Endothelial cell of umbilical vein (primary cell): ENCODE data around the gene ZNF586. TPM values are rescaled to one million over a fixed set of nuclear protein-coding genes. Genes with fewer than 3 reads are reported as not detected.

Experiments used
- BruUV-seq: library from RNA; stranded (reverse); fragments of 400-500 nt; replicated peaks from 2 replicates; lab custom pipeline; 2021; lab: Mats Ljungman, UMichigan
- CTCF ChIA-PET: fragments of 300-600, 350-600 bp; sonication (Branson Sonifier 250); formaldehyde crosslinking; loops from one replicate; lab custom pipeline; 2021; ENCODE audit warnings: antibody characterized with exemption, inconsistent platforms; lab: Charles Lee
- POLR2A ChIA-PET: fragments of 300-600, 350-600 bp; sonication (Branson Sonifier 250); formaldehyde crosslinking; loops from one replicate; lab custom pipeline; 2021; ENCODE audit warnings: antibody characterized with exemption, inconsistent platforms; lab: Charles Lee
- DNase-seq: peaks from one replicate; pipeline ENCODE4 v3.0.0-alpha.2; 2011; ENCODE audit warnings: low read depth, low spot score
- FAIRE-seq: peaks from 2 replicates; lab custom pipeline; 2011; peaks lifted over from hg19 to GRCh38; lab: Jason Lieb, UNC
- H2AFZ ChIP-seq: 2 replicates; pipeline ENCODE4 v1.6.0; 2012; ENCODE audit warnings: low read depth, low read length, control low read depth, inconsistent platforms
- H3K27ac ChIP-seq: 2 replicates; pipeline ENCODE4 v1.5.1; 2011; ENCODE audit warnings: low read depth, mild to moderate bottlenecking, control low read depth, low read length, moderate library complexity; ENCODE audit not compliant: insufficient read depth
- H3K27me3 ChIP-seq, 2 experiments: 2 replicates each; pipeline versions ENCODE4 v1.6.0 to v1.6.1; 2011; ENCODE audit warnings: low read length in 2 of 2, mixed read lengths in 1 of 2; ENCODE audit not compliant: control insufficient read depth in 2 of 2, insufficient read depth in 2 of 2
- H3K36me3 ChIP-seq, 2 experiments: 2 replicates in 1 of 2; 3 replicates in 1 of 2; pipeline ENCODE4 v1.5.1; 2011; ENCODE audit warnings: low read length in 2 of 2, mild to moderate bottlenecking in 1 of 2, moderate library complexity in 1 of 2; ENCODE audit not compliant: control insufficient read depth in 2 of 2, insufficient read depth in 2 of 2; ENCODE audit errors: extremely low read depth in 1 of 2
- H3K4me1 ChIP-seq: 3 replicates; pipeline ENCODE4 v1.5.1; 2011; ENCODE audit warnings: mild to moderate bottlenecking, low read length; ENCODE audit not compliant: control insufficient read depth, insufficient read depth; ENCODE audit errors: extremely low read depth
- H3K4me2 ChIP-seq: 2 replicates; pipeline ENCODE4 v1.6.1; 2011; ENCODE audit warnings: low read length, control low read depth, mixed read lengths; ENCODE audit not compliant: insufficient read depth
- H3K4me3 ChIP-seq, 3 experiments: fragments of 200-600 bp in 1 of 3; sonication (generic), shearing (Covaris generic) in 1 of 3; replicated peaks in 1 of 3; 2 replicates each; pipeline ENCODE4 v1.5.1; 2011 to 2016; ENCODE audit warnings: control low read depth in 3 of 3, low read length in 3 of 3, mild to moderate bottlenecking in 2 of 3, inconsistent platforms in 1 of 3, low read depth in 1 of 3, moderate library complexity in 1 of 3; ENCODE audit not compliant: insufficient read depth in 1 of 3
- H3K79me2 ChIP-seq: 2 replicates; pipeline ENCODE4 v1.6.0; 2012; ENCODE audit warnings: low read length, inconsistent platforms; ENCODE audit not compliant: control insufficient read depth, insufficient read depth
- H3K9ac ChIP-seq: replicated peaks from 2 replicates; pipeline ENCODE3; 2011; ENCODE audit warnings: low read length, control low read depth; ENCODE audit not compliant: insufficient read depth; ENCODE audit errors: extremely low read depth
- H3K9me1 ChIP-seq: replicated peaks from 3 replicates; pipeline ENCODE4 v1.6.0; 2011; ENCODE audit warnings: mild to moderate bottlenecking, low read length; ENCODE audit not compliant: control insufficient read depth, insufficient read depth; ENCODE audit errors: extremely low read depth
- H3K9me3 ChIP-seq: replicated peaks from 2 replicates; pipeline ENCODE4 v1.5.1; 2012; ENCODE audit warnings: low read length, inconsistent platforms; ENCODE audit not compliant: control insufficient read depth, insufficient read depth
- H4K20me1 ChIP-seq: replicated peaks from 2 replicates; pipeline ENCODE3; 2011; ENCODE audit warnings: mild to moderate bottlenecking, low read length; ENCODE audit not compliant: control insufficient read depth, insufficient read depth; ENCODE audit errors: extremely low read depth
- EZH2 ChIP-seq: IDR thresholded peaks from 2 replicates; pipeline ENCODE4 v1.6.1; 2012; ENCODE audit warnings: borderline replicate concordance, low read depth, mild to moderate bottlenecking, moderate library complexity, low read length, inconsistent platforms; ENCODE audit not compliant: severe bottlenecking
- FOS ChIP-seq: IDR thresholded peaks from 2 replicates; pipeline ENCODE4 v1.6.1; 2011; ENCODE audit warnings: mild to moderate bottlenecking, low read length, moderate library complexity, borderline replicate concordance; ENCODE audit not compliant: insufficient read depth
- GATA2 ChIP-seq: IDR thresholded peaks from 2 replicates; pipeline ENCODE4 v1.7.0; 2011; ENCODE audit warnings: low read depth, mild to moderate bottlenecking, moderate library complexity, mixed read lengths, low read length; ENCODE audit not compliant: insufficient read length, insufficient read depth
- JUN ChIP-seq: IDR thresholded peaks from 2 replicates; pipeline ENCODE4 v1.6.1; 2011; ENCODE audit warnings: borderline replicate concordance, low read depth; ENCODE audit not compliant: insufficient read length, insufficient read depth
- MAX ChIP-seq: IDR thresholded peaks from 2 replicates; pipeline ENCODE4 v1.6.1; 2011; ENCODE audit not compliant: insufficient read depth, insufficient read length
- MYC ChIP-seq: IDR thresholded peaks from one replicate; pipeline ENCODE4 v1.6.1; 2011; ENCODE audit warnings: mild to moderate bottlenecking, low read depth, low read length
- POLR2A ChIP-seq: IDR thresholded peaks from 2 replicates; pipeline ENCODE4 v1.6.1; 2012; ENCODE audit warnings: low read depth, mild to moderate bottlenecking, control low read depth, low read length
- POLR2AphosphoS5 ChIP-seq: IDR thresholded peaks from 2 replicates; pipeline ENCODE4 v1.6.1; 2012; ENCODE audit warnings: low read depth, mild to moderate bottlenecking, control low read depth, low read length, moderate library complexity; ENCODE audit not compliant: insufficient read depth
- dilution Hi-C: fragments of 300-500 bp; cut with MboI; formaldehyde crosslinking; loops from one replicate; pipeline ENCODE4 v1.15.0; 2019; ENCODE audit warnings: low sequenced_read_pairs; ENCODE audit not compliant: extremely low pct_ligation_motif_present
- intact Hi-C: fragments of 100-400 bp; cut with micrococcal nuclease; formaldehyde crosslinking; loops from one replicate; pipeline ENCODE4 v1.10.0; 2022
- polyA plus RNA-seq, 4 experiments: library from polyadenylated mRNA; depleted of rRNA in 3 of 4; stranded (reverse) in 3 of 4; unstranded in 1 of 4; fragments of >200 nt; gene quantifications; 2 replicates each; pipeline versions ENCODE4 v1.2.1 to v1.2.3, GENCODE V29; 2011 to 2012; ENCODE audit warnings: missing spikeins in 1 of 4
- total RNA-seq: library from RNA; stranded (reverse); gene quantifications from 2 replicates; pipeline ENCODE4 v1.2.3, GENCODE V29; 2021
- TF ChIP-seq, protein P1 (sequence below), 2 donors: IDR thresholded peaks; 1 replicate in 1 of 2; 2 replicates in 1 of 2; pipeline ENCODE4 v1.5.1; 2011; ENCODE audit warnings: low read length in 2 of 2, mild to moderate bottlenecking in 2 of 2, moderate library complexity in 2 of 2, control low read depth in 1 of 2, inconsistent platforms in 1 of 2, low read depth in 1 of 2; ENCODE audit not compliant: insufficient read depth in 1 of 2; ENCODE audit errors: extremely low read depth in 1 of 2

Gene ZNF586
- total and polyA plus RNA-seq, 2 donors (not counting 3 experiments of a cell fraction or from before 2014, with no cell fraction given) = 6.0 to 14.7 TPM

DNA sequence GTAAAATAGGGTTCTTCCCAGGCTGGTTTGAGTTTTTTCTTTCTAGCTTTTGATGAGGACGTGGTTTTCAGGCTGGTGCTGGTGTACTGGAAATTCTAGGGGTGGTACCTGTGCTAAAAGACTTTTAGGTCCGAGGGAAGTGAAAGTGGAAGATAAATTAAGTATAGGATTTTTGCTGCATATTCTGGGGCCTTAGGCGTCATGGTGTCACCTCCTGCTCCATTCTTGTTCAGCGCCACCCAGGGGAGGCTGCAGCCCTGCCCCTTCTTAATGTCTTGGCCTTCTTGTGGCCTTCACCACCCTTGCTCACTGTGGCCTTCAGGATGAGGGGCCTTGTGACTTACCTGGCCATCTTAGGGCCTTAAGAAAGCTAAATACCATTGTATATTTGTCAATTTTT is 32.8 kb downstream of the ZNF586 start:
- Histone ChIP-seq H3K4me3 (no peak overlapping the region), H3K27ac (no peak overlapping the region), H3K9me3 (no peaks in the 10 kb centered on the region), H3K4me1 (peaks cover 26% of the 10 kb centered on the region), H3K27me3 (no peaks in the 10 kb centered on the region), H2AFZ (no peak overlapping the region), H4K20me1 (no peaks in the 10 kb centered on the region), H3K36me3 (no peaks in the 10 kb centered on the region), H3K9me1 (no peaks in the 10 kb centered on the region), H3K79me2 (no peaks in the 10 kb centered on the region), H3K4me2 (no peak overlapping the region), H3K9ac (no peak overlapping the region)
- TF ChIP-seq GATA2 (no peak), MYC (no peak), FOS (no peak), MAX (no peak), JUN (no peak), POLR2AphosphoS5 (no peak), POLR2A (no peak), EZH2 (no peak)
- TF ChIP-seq, protein P1, sequence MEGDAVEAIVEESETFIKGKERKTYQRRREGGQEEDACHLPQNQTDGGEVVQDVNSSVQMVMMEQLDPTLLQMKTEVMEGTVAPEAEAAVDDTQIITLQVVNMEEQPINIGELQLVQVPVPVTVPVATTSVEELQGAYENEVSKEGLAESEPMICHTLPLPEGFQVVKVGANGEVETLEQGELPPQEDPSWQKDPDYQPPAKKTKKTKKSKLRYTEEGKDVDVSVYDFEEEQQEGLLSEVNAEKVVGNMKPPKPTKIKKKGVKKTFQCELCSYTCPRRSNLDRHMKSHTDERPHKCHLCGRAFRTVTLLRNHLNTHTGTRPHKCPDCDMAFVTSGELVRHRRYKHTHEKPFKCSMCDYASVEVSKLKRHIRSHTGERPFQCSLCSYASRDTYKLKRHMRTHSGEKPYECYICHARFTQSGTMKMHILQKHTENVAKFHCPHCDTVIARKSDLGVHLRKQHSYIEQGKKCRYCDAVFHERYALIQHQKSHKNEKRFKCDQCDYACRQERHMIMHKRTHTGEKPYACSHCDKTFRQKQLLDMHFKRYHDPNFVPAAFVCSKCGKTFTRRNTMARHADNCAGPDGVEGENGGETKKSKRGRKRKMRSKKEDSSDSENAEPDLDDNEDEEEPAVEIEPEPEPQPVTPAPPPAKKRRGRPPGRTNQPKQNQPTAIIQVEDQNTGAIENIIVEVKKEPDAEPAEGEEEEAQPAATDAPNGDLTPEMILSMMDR (IDR thresholded peaks at IDR 0.05; ENCODE audit: extremely low read depth in 1 of 2, insufficient read depth in 1 of 2, low read depth in 1 of 2, low read length in 2 of 2) = no peak
- no peak for FAIRE-seq
- CTCF ChIA-PET = interaction anchor here (1.0 to 3.1 kb wide), 2 partner anchors 13 to 17 kb away, joined by 4 to 8 read pairs; partner anchors contain the start of gene ZNF552
- BruUV-seq = no TSS peak
- dilution Hi-C loops = no loop called here
- POLR2A ChIA-PET = no interaction called here
- intact Hi-C loops = no loop called here
- no peak for DNase-seq
